GM21825 (cell line): Measurements from ENCODE around the gene CYP2F1.
"Not testable (repeated sequence)": the region's sequence is repeated elsewhere in the genome, so short reads cannot be mapped to it uniquely, and the experiment has no call there.

Source experiments
- ATAC-seq: cut with Tn5 transposase; IDR thresholded peaks from one replicate; pipeline ENCODE4 v1.9.1; 2021; ENCODE audit warnings: mild to moderate bottlenecking, moderate library complexity; ENCODE audit not compliant: unreplicated experiment

The CYP2F1 gene

GRCh38 chr19:41114132-41114531 is at the start of gene CYP2F1:
Gene CYP2F1, plus strand, starts transcription at chr19:41114432. Its CDS starts 1,757 bp downstream, at chr19:41116189.
- ATAC-seq: no peak

GRCh38 chr19:41064974-41065569 is 49.2 kb upstream of the CYP2F1 start:
- no peak for ATAC-seq

- no peak for ATAC-seq
Observed at GRCh38 chr19:41076286-41076685, 37.9 kb upstream of the CYP2F1 start.

- ATAC-seq: no peak
Observed at GRCh38 chr19:41083516-41083915, 30.7 kb upstream of the CYP2F1 start.

GRCh38 chr19:41085748-41086415 is 28.4 kb upstream of the CYP2F1 start:
- ATAC-seq: no peak

- ATAC-seq: no peak
Observed at GRCh38 chr19:41088151-41088550, 26.1 kb upstream of the CYP2F1 start, which contains the start of gene CYP2A13. Gene CYP2A13, plus strand, starts transcription at chr19:41088451. Its CDS starts 21 bp downstream, at chr19:41088472.

- no peak for ATAC-seq
Observed at GRCh38 chr19:41089959-41090358, 24.3 kb upstream of the CYP2F1 start.

GRCh38 chr19:41095703-41096102 is 18.5 kb upstream of the CYP2F1 start:
- no peak for ATAC-seq

GRCh38 chr19:41096353-41096752 is 17.9 kb upstream of the CYP2F1 start:
- ATAC-seq: no peak

GRCh38 chr19:41097302-41097701 is 16.9 kb upstream of the CYP2F1 start:
- no peak for ATAC-seq

GRCh38 chr19:41098762-41099161 is 15.5 kb upstream of the CYP2F1 start:
- no peak for ATAC-seq

GRCh38 chr19:41102210-41102609 is 12.0 kb upstream of the CYP2F1 start:
- ATAC-seq: not testable (repeated sequence)

GRCh38 chr19:41106177-41106576 is 8.1 kb upstream of the CYP2F1 start:
- ATAC-seq: no peak

GRCh38 chr19:41111296-41111695 is 2.9 kb upstream of the CYP2F1 start:
- ATAC-seq: no peak

- ATAC-seq: no peak
Observed at GRCh38 chr19:41111750-41112295, 2.4 kb upstream of the CYP2F1 start.

GRCh38 chr19:41112728-41113290 is 1.4 kb upstream of the CYP2F1 start:
- ATAC-seq: no peak

GRCh38 chr19:41116261-41116660 is 2.0 kb downstream of the CYP2F1 start:
- no peak for ATAC-seq

- not testable (repeated sequence) for ATAC-seq
Observed at GRCh38 chr19:41120929-41121911, 7.0 kb downstream of the CYP2F1 start.

- ATAC-seq: not testable (repeated sequence)
Observed at GRCh38 chr19:41122846-41123245, 8.6 kb downstream of the CYP2F1 start.

- ATAC-seq: no peak
Observed at GRCh38 chr19:41123716-41124294, 9.6 kb downstream of the CYP2F1 start.
